Panc1 (cell line): ENCODE data around the gene FARP1. TPM values are rescaled to one million over a fixed set of nuclear protein-coding genes. Genes with fewer than 3 reads are reported as not detected.

Experiments used
- ATAC-seq: fragments of 200-7000 bp; cut with Tn5 transposase; 2 replicates; pipeline ENCODE4 v1.9.1; 2020; ENCODE audit warnings: mild to moderate bottlenecking, moderate library complexity
- BruUV-seq: library from RNA; stranded (reverse); fragments of 400-500 nt; replicated peaks from 2 replicates; lab custom pipeline; 2021; lab: Mats Ljungman, UMichigan
- CTCF ChIA-PET: fragments of 300-600 bp; sonication (Branson Sonifier 250); formaldehyde crosslinking; loops from one replicate; lab custom pipeline; 2022; ENCODE audit warnings: antibody characterized with exemption; lab: Charles Lee
- POLR2A ChIA-PET: fragments of 300-600 bp; sonication (Branson Sonifier 250); formaldehyde crosslinking; loops from one replicate; lab custom pipeline; 2022; ENCODE audit warnings: antibody characterized with exemption; lab: Charles Lee
- DNase-seq: peaks from one replicate; pipeline ENCODE4 v3.0.0-alpha.2; 2010; ENCODE audit warnings: low read depth, low spot score
- H3K27ac ChIP-seq: 2 replicates; pipeline ENCODE4 v1.5.1; 2011; ENCODE audit warnings: mild to moderate bottlenecking, low read length, inconsistent platforms
- H3K27me3 ChIP-seq: fragments of 200-500 bp; sonication (Bioruptor generic); 2 replicates; pipeline ENCODE4 v1.6.0; 2014; ENCODE audit warnings: low read length, inconsistent platforms; ENCODE audit not compliant: control insufficient read depth, insufficient read depth
- H3K36me3 ChIP-seq: fragments of 200-500 bp; sonication (Bioruptor generic); 2 replicates; pipeline ENCODE4 v1.5.1; 2014; ENCODE audit warnings: inconsistent platforms, mild to moderate bottlenecking, low read length, moderate library complexity; ENCODE audit not compliant: control insufficient read depth, insufficient read depth
- H3K4me1 ChIP-seq: 2 replicates; pipeline ENCODE4 v1.5.1; 2011; ENCODE audit warnings: inconsistent platforms, mild to moderate bottlenecking, low read length, moderate library complexity; ENCODE audit not compliant: control insufficient read depth, insufficient read depth
- H3K4me3 ChIP-seq, 2 experiments: 2 replicates each; pipeline ENCODE4 v1.5.1; 2011 to 2012; ENCODE audit warnings: low read depth in 2 of 2, low read length in 2 of 2, mild to moderate bottlenecking in 2 of 2, inconsistent platforms in 1 of 2, moderate library complexity in 1 of 2
- H3K9me3 ChIP-seq: fragments of 200-500 bp; sonication (Bioruptor generic); 2 replicates; pipeline ENCODE4 v1.5.1; 2014; ENCODE audit warnings: low read depth, mild to moderate bottlenecking, inconsistent platforms, low read length, moderate library complexity; ENCODE audit not compliant: control insufficient read depth, insufficient read depth
- POLR2AphosphoS5 ChIP-seq: IDR thresholded peaks from 2 replicates; pipeline ENCODE4 v1.6.1; 2012; ENCODE audit warnings: mild to moderate bottlenecking, low read depth, low read length, moderate library complexity
- SIN3A ChIP-seq: IDR thresholded peaks from 2 replicates; pipeline ENCODE4 v1.6.1; 2012; ENCODE audit warnings: low read depth, mild to moderate bottlenecking, low read length, moderate library complexity, borderline replicate concordance; ENCODE audit not compliant: insufficient read depth
- TCF7L2 ChIP-seq: IDR thresholded peaks from 2 replicates; pipeline ENCODE4 v1.6.1; 2011; ENCODE audit warnings: mild to moderate bottlenecking, low read depth, low read length, inconsistent platforms
- in situ Hi-C: cut with HindIII; loops from 2 replicates; pipeline ENCODE4 v1.10.0; 2016; ENCODE audit warnings: low sequenced_read_pairs, low pct_unique_long_range_greater_than_20kb
- intact Hi-C: fragments of 100-400 bp; cut with micrococcal nuclease; formaldehyde crosslinking; loops from one replicate; pipeline ENCODE4 v1.10.0; 2022; ENCODE audit not compliant: unreplicated experiment
- total RNA-seq: library from RNA; stranded (reverse); gene quantifications from one replicate; pipeline ENCODE4 v1.2.1, GENCODE V29; 2021; ENCODE audit not compliant: unreplicated experiment
- TF ChIP-seq, protein P1 (sequence below): fragments of 450-650 bp; IDR thresholded peaks from 2 replicates; pipeline ENCODE4 v1.5.1; 2017; ENCODE audit warnings: mild to moderate bottlenecking
- TF ChIP-seq, protein P2 (sequence below), 2 experiments: IDR thresholded peaks; 2 replicates each; pipeline ENCODE4 v1.6.1; 2011 to 2012; ENCODE audit warnings: low read depth in 2 of 2, control low read depth in 1 of 2, low read length in 1 of 2, mild to moderate bottlenecking in 1 of 2, moderate library complexity in 1 of 2; ENCODE audit not compliant: insufficient read depth in 1 of 2

The FARP1 gene
- total RNA-seq, 1 experiment from 2014 or later = 61.9 TPM

DNA sequence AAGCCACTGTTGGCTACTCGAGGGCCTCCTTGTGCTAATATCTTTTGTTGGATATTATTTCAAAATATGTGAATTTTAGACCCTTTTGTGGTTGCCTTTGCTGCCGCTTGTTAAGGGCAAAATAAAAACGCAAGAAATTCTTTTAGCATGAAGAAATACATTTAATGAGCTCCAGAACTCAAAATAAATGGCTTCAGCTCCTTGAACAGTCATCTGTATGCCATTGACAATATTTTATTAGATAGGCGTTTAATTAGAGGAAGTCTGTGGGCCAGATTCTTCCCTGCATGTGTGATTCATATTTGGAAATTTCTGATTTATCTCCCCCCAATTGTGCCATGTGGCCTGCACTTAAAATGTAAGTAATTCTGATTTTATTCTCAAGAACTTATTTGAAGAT is 256.9 kb downstream of the FARP1 start:
- TF ChIP-seq, protein P1, sequence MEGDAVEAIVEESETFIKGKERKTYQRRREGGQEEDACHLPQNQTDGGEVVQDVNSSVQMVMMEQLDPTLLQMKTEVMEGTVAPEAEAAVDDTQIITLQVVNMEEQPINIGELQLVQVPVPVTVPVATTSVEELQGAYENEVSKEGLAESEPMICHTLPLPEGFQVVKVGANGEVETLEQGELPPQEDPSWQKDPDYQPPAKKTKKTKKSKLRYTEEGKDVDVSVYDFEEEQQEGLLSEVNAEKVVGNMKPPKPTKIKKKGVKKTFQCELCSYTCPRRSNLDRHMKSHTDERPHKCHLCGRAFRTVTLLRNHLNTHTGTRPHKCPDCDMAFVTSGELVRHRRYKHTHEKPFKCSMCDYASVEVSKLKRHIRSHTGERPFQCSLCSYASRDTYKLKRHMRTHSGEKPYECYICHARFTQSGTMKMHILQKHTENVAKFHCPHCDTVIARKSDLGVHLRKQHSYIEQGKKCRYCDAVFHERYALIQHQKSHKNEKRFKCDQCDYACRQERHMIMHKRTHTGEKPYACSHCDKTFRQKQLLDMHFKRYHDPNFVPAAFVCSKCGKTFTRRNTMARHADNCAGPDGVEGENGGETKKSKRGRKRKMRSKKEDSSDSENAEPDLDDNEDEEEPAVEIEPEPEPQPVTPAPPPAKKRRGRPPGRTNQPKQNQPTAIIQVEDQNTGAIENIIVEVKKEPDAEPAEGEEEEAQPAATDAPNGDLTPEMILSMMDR = no peak
- TF ChIP-seq POLR2AphosphoS5 = no peak
- TF ChIP-seq TCF7L2 = no peak
- TF ChIP-seq, protein P2, sequence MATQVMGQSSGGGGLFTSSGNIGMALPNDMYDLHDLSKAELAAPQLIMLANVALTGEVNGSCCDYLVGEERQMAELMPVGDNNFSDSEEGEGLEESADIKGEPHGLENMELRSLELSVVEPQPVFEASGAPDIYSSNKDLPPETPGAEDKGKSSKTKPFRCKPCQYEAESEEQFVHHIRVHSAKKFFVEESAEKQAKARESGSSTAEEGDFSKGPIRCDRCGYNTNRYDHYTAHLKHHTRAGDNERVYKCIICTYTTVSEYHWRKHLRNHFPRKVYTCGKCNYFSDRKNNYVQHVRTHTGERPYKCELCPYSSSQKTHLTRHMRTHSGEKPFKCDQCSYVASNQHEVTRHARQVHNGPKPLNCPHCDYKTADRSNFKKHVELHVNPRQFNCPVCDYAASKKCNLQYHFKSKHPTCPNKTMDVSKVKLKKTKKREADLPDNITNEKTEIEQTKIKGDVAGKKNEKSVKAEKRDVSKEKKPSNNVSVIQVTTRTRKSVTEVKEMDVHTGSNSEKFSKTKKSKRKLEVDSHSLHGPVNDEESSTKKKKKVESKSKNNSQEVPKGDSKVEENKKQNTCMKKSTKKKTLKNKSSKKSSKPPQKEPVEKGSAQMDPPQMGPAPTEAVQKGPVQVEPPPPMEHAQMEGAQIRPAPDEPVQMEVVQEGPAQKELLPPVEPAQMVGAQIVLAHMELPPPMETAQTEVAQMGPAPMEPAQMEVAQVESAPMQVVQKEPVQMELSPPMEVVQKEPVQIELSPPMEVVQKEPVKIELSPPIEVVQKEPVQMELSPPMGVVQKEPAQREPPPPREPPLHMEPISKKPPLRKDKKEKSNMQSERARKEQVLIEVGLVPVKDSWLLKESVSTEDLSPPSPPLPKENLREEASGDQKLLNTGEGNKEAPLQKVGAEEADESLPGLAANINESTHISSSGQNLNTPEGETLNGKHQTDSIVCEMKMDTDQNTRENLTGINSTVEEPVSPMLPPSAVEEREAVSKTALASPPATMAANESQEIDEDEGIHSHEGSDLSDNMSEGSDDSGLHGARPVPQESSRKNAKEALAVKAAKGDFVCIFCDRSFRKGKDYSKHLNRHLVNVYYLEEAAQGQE (IDR thresholded peaks at IDR 0.05; ENCODE audit: insufficient read depth in 1 of 2, low read depth in 2 of 2, low read length in 1 of 2) = no peak
- no peak for TF ChIP-seq SIN3A
- Histone ChIP-seq H3K27ac (no peak overlapping the region), H3K9me3 (no peaks in the 10 kb centered on the region), H3K4me3 (no peak overlapping the region), H3K36me3 (no peaks in the 10 kb centered on the region), H3K27me3 (no peaks in the 10 kb centered on the region), H3K4me1 (no peaks in the 10 kb centered on the region)
- CTCF ChIA-PET = no interaction called here
- POLR2A ChIA-PET = no interaction called here
- no TSS peak for BruUV-seq
- no peak for DNase-seq
- no peak for ATAC-seq
- intact Hi-C loops = no loop called here
- in situ Hi-C loops = loop anchor here (25.0 kb wide), 1 partner anchor 262 kb away; the partner anchor contains the start of gene FARP1

DNA sequence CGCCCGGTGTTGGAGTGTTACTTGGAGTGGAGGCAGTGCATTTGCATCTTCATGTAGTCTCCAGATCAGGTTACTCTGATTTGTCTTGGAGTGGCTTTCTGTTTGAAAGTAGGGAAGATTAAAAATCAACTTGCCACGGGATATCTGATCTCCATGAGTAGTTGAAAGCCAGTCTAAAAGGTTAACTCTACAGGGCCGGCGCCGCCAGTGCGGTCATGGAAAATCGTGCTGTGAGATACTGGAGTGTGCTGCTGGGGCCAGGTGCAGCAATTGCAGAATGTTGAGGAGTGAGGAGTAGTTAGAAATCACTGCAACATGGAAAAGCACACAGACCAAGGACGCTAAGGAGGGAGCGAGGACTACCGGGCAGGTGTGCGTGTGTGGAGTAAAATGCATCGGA is 259.0 kb downstream of the FARP1 start:
- in situ Hi-C loops = loop anchor here (25.0 kb wide), 1 partner anchor 265 kb away; the partner anchor contains the start of gene FARP1
- no TSS peak for BruUV-seq
- intact Hi-C loops = no loop called here
- Histone ChIP-seq H3K27ac (no peak overlapping the region), H3K9me3 (no peaks in the 10 kb centered on the region), H3K4me1 (no peaks in the 10 kb centered on the region), H3K27me3 (no peaks in the 10 kb centered on the region), H3K36me3 (no peaks in the 10 kb centered on the region), H3K4me3 (no peak overlapping the region)
- ATAC-seq (no peak), DNase-seq (no peak)
- ChIA-PET POLR2A (no interaction called here), CTCF (no interaction called here)
- TF ChIP-seq, protein P1 = no peak
- no peak for TF ChIP-seq SIN3A
- TF ChIP-seq, protein P2 (IDR thresholded peaks at IDR 0.05; ENCODE audit: insufficient read depth in 1 of 2, low read depth in 2 of 2, low read length in 1 of 2) = no peak
- TF ChIP-seq TCF7L2 = no peak
- TF ChIP-seq POLR2AphosphoS5 = no peak
